Dedifferentiated amniotic fluid mesenchymal stem cell (primary cell): ENCODE measurements around the gene SEPTIN14.
"Not testable (repeated sequence)": the region's sequence is repeated elsewhere in the genome, so short reads cannot be mapped to it uniquely, and the experiment has no call there.

Experiments
- DNase-seq: peaks from one replicate; pipeline ENCODE4 v3.0.0-alpha.2; 2016; ENCODE audit errors: extremely low spot score

SEPTIN14 gene

DNA sequence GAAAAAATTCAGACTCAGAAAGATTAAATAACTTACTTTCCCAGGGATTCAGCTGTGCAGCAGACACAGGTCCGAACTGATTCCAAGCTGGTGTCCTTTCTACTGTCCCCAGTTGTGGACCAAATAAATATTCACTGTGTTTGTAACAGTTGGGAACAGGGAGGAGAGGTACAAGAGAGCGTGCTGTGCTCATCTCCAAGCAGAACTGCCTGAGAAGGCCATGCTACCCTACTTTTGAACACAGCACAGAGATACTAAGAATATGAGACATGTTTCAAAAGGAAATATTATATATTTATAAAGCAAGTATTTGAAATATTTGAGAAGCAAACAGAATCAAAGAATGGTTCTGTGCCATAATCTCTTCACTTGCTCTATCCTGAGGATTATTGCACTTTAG lies at the start of gene SEPTIN14:
TSS of gene SEPTIN14 (minus strand) at position 101 of the 400 bp plus-strand sequence. CDS start 756 bp downstream, outside the sequence.
- DNase-seq, result not testable (repeated sequence)

DNA sequence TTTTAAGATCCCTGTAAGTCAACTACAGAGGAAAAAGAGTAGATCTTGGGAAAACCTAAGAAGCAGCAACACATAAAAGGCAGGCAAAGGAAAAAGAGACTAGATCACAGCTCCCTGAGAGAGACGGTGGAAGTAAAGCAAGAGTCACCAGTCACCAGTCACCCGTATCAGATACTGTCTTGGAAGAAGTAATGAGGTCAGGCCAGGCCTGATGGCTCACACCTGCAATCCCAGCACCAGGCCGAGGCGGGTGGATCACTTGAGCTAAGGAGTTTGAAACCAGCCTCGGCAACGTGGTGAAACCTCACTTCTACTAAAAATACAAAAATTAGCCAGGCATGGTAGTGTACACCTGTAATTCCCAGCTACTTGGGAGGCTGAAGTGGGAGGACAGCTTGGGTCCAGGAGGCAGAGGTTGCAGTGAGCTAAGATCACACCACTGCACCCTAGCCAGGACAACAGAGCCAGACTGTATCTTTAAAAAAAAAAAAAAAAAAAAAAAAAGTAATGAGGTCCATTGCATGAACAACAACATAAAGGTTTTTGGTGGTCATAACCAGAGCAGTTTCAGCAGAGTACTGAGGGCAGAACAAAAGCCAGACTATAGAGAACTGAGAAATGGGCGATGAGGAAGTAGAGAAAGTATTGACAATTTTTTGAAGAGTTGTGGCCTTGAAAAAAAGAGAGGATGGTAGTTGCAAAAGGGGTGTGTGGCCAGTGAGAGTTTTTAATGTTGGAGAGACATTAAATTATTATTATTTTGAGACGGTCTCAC lies 41.6 kb upstream of the SEPTIN14 start:
- DNase-seq, result no peak

DNA sequence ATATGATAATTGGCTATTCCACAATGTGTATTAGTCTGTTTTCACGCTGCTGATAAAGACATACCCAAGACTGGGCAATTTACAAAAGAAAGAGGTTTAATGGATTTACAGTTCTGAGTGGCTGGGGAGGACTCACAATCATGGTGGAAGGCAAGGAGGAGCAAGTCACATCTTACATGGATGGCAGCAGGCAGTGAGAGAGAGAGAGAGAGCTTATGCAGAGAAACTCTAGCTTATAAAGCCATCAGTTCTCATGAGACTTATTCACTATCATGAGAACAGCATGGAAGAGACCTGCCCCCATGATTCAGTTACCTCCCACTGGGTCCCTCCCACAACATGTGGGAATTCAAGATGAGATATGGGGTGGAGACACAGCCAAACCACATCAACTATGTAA lies 38.5 kb upstream of the SEPTIN14 start:
- DNase-seq, result not testable (repeated sequence)

DNA sequence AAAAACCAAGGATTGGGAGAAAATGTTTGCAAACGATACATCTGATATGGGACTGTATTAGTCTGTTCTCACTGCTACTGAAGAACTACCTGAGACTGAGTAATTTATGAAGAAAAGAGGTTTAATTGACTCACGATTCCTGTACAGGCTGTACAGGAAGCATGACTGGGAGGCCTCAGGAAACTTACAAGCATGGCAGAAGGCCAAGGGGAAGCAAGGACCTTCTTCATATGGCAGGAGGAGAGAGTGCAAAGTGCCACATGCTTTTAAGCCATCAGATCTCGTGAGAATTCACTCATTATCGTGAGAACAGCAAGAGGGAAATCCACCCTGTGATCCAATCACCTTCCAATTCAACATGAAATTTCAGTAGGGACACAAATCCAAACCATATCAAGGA lies 35.7 kb upstream of the SEPTIN14 start:
- no peak for DNase-seq

DNA sequence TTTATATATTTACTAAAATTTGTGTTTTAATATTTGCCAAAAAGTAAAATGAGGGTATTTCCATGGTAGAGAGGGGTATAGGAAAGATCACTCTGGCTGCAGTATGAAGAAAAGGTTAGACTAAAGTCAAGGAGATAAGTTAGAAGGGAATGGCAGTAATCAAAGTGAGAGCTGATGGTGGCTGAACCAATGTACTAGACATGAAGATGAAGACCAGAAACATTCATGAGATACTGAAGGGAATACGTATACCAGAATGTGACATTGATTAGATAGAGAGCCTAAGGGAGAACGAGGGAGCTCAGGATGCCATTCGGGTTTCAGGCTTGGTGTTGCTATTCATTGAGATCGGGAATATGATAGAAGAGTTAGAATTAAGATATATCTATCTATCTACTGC lies 32.5 kb upstream of the SEPTIN14 start:
- DNase-seq, result no peak

DNA sequence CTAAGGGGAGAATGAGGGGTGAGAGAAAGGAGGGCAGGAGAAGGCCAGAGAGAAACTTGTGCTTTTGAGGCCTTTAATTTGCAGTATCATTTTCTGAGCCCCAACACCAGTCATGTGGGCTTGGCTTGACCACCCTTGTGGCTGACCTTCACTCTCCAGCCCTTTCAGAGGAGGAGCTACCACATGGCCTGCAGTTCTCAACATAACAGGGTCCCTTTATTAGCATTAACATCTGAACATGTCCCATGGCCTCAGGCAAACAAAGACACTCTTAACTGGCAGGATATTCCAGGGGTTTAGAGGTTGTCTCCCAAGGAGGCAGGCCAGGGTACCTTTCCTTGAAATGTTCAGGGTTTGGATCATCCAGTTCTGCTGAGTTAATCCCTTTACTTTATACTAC lies 31.4 kb upstream of the SEPTIN14 start:
- no peak for DNase-seq

DNA sequence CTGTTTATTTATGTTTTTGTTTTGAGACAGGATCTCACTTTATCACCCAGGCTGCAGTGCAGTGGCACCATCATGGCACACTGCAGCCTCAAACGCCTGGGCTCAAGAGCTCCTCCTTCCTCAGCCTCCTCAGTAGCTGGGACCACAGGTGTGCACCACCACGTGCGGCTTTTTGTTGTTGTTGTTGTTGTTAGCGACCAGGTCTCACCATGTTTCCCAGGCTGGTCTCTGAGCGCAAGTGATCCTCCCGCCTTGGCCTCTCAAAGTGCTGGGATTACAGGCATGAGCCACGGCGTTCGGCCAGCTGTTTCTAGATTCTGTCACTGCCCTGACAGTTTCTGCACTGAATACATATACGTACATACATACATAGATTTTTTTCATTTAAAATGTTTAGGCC lies 25.8 kb upstream of the SEPTIN14 start:
- DNase-seq, result not testable (repeated sequence)

DNA sequence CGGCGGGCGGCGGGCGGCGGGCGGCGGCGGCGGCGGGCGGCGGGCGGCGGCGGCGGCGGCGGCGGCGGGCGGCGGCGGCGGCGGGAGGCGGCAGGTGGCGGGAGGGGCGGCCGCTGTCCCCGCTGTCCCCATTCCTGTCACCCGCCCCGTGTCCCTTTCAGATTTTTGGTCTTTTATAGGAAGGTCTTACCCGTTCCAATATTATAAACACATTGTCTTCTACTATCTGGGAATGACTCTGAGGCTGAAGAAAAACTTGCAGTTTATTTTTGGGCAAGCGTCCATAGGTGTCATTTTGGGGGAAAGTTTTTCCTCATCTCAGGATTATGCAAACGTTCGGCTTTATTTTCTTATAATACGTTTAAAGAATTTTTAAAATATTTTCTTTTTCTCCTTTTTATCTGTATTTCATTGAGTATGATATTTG lies 25.3 kb upstream of the SEPTIN14 start:
- DNase-seq, result no peak

DNA sequence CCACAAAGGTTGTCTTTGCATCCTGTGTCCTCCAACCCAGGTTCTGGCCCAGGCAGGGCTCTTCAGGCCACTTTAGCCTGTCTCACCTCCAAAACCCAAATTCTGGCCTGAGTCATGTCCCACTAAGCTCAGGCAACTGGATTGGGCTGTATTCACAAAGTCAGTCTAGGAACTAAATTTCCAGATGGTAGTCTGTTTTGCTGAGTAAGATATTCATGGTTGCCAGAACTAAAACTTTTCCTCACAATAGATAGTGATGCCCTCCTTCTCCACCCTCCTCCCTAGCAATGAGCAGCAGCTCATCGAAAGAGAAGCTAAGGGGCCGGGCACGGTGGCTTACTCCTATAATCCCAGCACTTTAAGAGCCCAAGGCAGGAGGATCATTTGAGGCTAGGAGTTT lies 21.8 kb upstream of the SEPTIN14 start:
- DNase-seq, result no peak

DNA sequence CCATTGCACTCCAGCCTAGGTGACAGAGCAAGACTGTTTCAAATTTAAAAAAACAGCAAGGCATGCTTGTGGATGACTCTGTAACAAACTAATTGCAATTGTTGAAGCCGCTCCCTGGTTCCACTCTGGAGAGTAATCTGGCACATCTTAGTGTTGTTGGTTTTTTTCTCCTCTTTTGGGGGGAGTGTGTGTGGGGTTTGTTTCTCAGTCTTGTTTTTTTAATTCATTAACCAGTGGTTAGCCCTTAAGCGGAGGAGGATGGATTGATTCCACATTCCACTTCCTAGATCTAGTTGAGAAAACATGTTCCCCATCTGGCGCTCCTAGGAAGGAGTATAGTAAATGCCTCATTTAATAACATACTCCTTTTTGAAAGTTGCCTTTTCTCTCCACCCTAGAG lies 16.1 kb upstream of the SEPTIN14 start:
- no peak for DNase-seq

DNA sequence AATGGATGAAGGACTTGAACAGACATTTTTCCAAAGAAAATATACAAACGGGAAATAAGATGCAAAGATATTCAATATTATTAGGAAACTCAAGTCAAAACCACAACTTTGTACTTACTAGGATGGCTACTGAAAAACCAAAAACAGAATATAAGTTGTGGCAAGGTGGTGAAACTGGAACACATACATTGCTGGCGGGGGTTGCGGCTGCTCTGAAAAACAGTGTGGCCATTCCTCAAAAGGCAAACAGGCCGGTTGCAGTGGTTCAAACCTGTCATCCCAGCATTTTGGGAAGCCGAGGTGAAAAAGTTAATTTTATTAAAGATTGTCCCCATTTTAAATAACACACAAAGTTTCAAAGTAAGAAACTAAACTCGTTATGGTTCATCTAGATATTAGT lies 14.8 kb upstream of the SEPTIN14 start:
- DNase-seq, result no peak

DNA sequence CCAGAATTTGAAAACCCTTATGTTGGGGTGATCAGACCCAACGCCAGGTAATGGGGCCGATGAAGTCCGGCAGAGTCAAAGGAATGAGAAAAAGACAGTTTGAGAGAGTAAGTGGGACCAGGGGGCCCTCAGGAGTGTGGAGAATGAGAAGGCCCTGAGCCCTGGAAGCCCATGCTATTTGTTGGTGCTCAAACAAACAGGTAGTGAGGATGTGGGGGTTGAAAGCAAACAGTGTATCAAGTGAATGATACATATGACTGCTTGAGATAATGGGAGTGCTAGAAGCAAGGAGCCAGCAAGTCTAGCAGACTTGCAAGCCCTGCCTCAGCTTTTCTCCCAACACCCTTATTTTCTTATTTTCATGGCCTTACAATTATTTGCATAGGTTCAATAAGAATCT lies 11.2 kb upstream of the SEPTIN14 start:
- DNase-seq, result no peak

DNA sequence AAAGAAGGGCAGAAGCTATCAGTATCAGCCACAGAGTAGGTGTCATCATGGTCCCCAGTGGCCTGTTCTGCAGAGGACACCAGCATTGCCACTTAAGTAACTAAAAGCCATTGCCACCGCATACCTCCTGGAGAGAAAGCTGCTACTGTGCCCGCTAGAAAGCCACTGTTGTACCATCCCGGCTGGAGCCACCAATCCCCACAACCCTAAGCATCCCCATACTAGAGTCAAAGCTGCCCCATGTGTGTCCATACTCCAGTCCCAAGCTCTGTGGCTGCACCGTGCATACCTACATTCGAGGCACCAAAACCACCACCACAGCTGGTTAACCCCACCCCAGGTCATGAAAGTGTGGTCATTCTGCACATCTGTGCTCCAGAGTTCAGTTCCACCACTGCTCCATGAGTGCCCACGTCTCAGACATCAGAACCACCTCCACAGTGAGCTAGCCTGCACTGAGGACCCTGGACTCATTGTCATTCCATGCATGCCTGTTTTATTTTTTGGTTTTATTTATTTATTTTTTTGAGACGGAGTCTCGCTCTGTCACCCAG lies 9.5 kb upstream of the SEPTIN14 start:
- no peak for DNase-seq

DNA sequence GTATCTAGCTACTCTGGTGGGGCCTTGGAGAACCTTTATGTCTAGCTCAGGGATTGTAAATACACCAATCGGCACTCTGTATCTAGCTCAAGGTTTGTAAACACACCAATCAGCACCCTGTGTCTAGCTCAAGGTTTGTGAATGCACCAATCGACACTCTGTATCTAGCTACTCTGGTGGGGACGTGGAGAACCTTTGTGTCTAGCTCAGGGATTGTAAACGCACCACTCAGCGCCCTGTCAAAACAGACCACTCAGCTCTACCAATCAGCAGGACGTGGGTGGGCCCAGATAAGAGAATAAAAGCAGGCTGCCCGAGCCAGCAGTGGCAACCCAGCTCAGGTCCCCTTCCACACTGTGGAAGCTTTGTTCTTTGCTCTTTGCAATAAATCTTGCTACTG lies 6.4 kb upstream of the SEPTIN14 start:
- not testable (repeated sequence) for DNase-seq

DNA sequence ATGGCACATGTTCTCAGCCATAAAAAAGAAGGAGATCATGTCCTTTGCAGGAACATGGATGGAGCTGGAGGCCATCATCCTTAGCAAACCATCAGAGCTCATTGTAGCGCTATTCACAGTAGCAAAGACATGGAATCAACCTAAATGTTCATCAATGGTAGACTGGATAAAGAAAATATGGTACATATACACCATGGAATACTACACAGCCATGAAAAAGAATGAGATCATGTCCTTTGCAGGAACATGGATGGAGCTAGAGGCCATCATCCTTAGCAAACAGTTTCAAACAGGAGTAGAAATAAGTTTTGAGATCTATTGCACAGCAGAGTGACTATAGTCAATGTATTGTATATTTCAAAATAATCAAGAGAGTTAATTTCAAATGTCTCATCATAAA lies 17.4 kb downstream of the SEPTIN14 start:
- not testable (repeated sequence) for DNase-seq

DNA sequence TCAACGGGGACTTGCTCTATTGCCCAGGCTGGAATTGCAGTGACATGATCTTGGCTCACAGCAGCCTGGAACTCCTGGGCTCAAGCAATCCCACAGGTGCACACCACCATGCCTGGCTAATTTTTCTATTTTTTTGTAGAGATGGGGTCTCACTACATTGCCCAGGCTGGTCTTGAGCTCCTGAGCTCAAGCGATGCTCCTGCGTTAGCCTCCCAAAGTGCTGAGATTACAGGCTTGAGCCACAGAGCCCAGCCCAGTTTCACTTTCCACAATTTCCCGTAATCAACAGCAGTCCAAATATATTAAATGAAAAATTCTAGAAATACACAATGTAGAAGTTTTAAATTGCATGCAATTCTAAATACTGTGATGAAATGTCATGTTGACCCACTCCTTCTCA lies 24.0 kb downstream of the SEPTIN14 start:
- DNase-seq, result no peak

DNA sequence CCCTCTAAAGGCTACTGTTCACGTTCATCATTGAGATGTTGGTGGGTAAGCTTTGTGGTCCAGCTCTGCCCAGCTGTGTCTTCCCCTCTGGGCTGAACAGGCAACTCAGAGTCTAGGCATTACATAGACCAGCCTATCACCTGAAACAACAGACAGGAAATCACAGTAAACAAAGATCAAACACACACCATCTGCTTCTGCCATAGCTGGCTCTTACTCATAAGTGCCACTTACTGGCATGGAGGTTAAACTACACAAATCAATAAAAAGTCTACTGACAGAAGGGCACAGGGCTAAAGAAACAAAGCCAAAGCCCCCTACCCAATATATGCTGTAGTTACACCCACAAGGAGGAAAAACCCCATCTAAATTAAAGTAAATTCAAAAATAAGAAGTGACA lies 35.0 kb downstream of the SEPTIN14 start:
- DNase-seq, result no peak

DNA sequence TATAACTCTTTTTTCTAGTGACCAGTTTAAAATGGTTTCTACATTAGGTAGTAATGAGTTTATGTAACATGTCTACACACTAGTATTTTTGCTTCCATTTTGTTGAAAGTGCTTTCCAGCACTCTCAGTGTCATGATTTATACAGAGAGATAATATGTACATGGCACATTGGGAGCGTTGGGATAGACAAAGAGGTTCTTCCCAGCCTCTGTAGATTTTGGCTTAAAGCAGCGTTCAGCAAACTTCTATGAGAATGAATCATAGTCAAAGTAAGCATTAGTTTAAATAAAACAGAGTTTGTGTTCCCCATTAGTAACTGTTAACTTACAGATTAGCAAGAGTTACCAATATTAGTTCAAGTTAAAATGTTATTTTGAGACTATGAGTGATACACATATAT lies 43.9 kb downstream of the SEPTIN14 start:
- no peak for DNase-seq

DNA sequence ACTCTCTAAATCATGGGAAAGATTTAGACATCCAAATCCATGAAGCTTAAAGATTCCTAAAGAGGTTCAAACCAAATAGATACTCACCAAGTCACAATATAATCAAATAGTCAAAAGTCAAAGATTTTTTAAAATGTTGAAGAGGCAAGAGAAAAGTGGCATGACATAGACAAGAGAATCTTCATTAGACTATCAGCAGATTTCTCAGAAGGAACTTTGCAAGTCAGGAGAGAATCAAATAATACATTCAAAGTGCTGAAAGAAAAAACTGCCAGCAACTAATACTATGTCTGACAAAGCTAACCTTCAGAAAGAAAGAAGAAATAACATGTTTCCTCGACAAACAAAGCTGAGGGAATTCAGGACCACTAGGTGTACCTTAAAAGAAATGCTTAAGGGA lies 65.3 kb downstream of the SEPTIN14 start:
- not testable (repeated sequence) for DNase-seq

DNA sequence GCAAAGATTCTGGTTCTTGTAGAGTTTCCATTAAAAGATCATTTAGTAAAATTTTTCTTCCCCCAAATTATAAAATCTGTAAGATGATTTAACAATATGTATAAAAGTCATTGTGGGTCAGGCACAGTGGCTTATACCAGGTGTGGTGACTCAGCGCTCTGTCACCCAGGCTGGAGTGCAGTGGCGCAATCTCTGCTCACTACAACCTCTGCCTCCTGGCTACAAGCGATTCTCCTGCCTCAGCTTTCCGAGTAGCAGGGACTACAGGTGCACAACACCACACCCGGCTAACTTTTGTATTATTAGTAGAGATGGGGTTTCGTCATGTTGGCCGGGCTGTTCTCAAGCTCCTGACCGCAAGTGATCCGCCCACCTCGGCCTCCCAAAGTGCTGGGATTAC lies 68.0 kb downstream of the SEPTIN14 start:
- no peak for DNase-seq

DNA sequence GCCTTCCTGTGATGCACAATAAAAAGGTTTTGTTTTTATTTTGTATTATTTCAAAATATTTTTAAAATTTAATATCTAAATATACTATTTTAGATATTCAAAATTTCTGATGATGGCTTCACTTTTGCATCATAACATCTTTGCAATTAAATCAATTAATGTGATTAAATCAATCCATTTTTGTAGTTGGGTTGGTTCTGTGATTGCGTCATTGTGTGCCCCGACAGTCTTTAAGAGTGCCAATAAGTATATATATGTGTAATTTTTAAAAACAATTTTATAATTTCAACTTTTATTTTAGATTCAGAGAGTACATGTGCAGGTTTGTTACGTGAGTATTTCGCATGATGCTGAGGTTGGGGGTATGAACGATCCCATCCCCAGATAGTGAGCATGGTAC lies 70.5 kb downstream of the SEPTIN14 start:
- DNase-seq, result no peak

DNA sequence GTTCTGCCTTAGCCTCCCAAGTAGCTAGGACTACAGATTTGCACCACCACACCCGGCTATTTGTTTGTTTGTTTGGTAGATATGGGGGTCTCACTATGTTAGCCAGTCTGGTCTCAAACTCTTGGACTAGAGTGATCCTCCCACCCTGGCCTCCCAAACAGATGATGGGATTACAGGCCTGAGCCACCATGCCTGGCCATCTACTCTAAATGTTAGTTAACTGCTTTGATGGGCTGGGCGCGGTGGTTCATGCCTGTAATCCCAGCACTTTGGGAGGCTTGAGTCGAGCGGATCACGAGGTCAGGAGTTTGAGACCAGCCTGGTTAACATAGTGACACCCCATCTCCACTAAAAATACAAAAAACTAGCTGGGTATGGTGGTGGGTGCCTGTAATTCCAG lies 74.8 kb downstream of the SEPTIN14 start:
- no peak for DNase-seq

DNA sequence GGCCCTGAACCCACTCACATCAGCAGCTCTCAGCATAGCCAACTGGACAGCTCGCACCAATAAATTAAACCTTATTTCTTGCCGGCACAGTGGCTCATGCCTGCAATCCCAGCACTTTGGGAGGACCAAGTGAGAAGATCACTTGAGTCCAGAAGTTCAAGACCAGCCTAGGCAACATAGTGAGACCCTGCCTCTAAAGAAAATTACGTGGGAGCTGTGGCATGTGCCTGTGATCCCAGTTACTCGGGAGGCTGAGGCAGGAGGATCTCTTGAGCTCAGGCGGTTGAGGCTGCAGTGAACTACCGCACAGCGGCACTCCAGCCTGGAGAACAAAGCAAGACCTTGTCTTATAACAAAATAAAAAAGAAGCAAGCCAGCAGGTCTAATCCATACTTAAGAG lies 75.7 kb downstream of the SEPTIN14 start:
- DNase-seq, result no peak

DNA sequence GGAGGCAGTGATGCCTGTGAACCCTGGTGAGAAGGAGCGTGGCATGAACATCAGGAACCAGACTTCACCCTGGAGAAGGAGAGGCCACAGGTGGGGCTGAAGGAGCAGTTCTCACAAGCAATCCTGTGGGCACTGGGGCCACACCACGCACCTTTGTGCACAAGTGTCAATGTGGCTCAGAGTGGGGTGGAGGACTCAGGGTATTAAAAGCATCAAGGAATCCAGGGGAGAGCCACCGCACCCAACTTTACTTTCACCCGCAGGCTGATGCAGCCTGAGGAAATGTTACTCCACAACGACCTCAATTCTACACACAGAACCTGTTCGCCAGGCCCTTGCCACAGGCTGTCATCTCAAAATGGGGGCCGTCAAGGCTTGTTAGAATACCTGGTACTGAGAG lies 77.1 kb downstream of the SEPTIN14 start:
- DNase-seq, result not testable (repeated sequence)
